Tibial nerve (tissue), 4 donors: Measurements from ENCODE around the gene CEMIP2. TPM values are rescaled to one million over a fixed set of nuclear protein-coding genes. Genes with fewer than 3 reads are reported as not detected.

Experiments
- DNase-seq, 2 donors: peaks; one replicate each; pipeline ENCODE4 v3.0.0-alpha.2; 2019; ENCODE audit warnings: low spot score in 2 of 2
- H3K27ac ChIP-seq, 4 donors: fragments of 200-600 bp; sonication (generic) in 3 of 4; one replicate each; pipeline ENCODE4 v1.5.1; 2017 to 2019; ENCODE audit warnings: mild to moderate bottlenecking in 1 of 4
- H3K27me3 ChIP-seq, 2 donors: fragments of 200-600 bp; sonication (generic) in 1 of 2; one replicate each; pipeline versions ENCODE4 v1.5.1 to v1.6.0; 2017 to 2019
- H3K36me3 ChIP-seq, 3 donors: fragments of 200-600 bp; sonication (generic); one replicate each; pipeline ENCODE4 v1.5.1; 2018 to 2019
- H3K4me1 ChIP-seq, 4 donors: fragments of 200-600 bp; sonication (generic) in 3 of 4; one replicate each; pipeline ENCODE4 v1.5.1; 2017 to 2019
- H3K4me3 ChIP-seq, 4 donors: fragments of 200-600 bp; sonication (generic) in 3 of 4; one replicate each; pipeline ENCODE4 v1.5.1; 2017 to 2019; ENCODE audit warnings: mild to moderate bottlenecking in 1 of 4, moderate library complexity in 1 of 4
- H3K9me3 ChIP-seq, 4 donors: fragments of 200-600 bp; sonication (generic) in 3 of 4; one replicate each; pipeline ENCODE4 v1.5.1; 2017 to 2019
- CTCF ChIP-seq, 5 experiments: fragments of 200-600 bp in 3 of 5; fragments of 450-650 bp in 2 of 5; sonication (generic) in 3 of 5; IDR thresholded peaks; one replicate each; pipeline ENCODE4 v1.5.1; 2016 to 2019; ENCODE audit warnings: antibody characterized with exemption in 5 of 5, mild to moderate bottlenecking in 3 of 5, moderate library complexity in 2 of 5
- EP300 ChIP-seq, 2 donors: sonication (generic); formaldehyde crosslinking; IDR thresholded peaks; one replicate each; pipeline ENCODE4 v1.6.1; 2017; ENCODE audit warnings: antibody characterized with exemption in 2 of 2, mild to moderate bottlenecking in 1 of 2
- POLR2A ChIP-seq, 2 donors: fragments of 450-650 bp; IDR thresholded peaks; one replicate each; pipeline ENCODE4 v1.6.1; 2017; ENCODE audit warnings: antibody characterized with exemption in 2 of 2, mild to moderate bottlenecking in 2 of 2, moderate library complexity in 2 of 2
- WGBS, 2 donors: methylation state at CpG; one replicate each; pipeline ENCODE4 v1.1.5; 2018; 5-methylcytosine and 5-hydroxymethylcytosine counted together
- total RNA-seq, 4 donors: library from RNA; depleted of rRNA; stranded (reverse); fragments of >200 nt; gene quantifications; one replicate each; pipeline ENCODE4 v1.1.0, GENCODE V29; 2016

The CEMIP2 gene
- total RNA-seq, 4 donors from 2014 or later, result 107 to 126 (median 118) TPM

- peaks cover 0 to 17% (median 7%) of the 10 kb centered on the region in 4 donors for H3K4me1 ChIP-seq
- no peak overlapping the region for H3K27ac ChIP-seq
- TF ChIP-seq EP300 (IDR thresholded peaks at IDR 0.05), result no peak
- no peak for TF ChIP-seq POLR2A (IDR thresholded peaks at IDR 0.05)
- TF ChIP-seq CTCF (IDR thresholded peaks at IDR 0.05), result no peak
- H3K9me3 ChIP-seq, result no peaks in the 10 kb centered on the region
- H3K36me3 ChIP-seq, result no peaks in the 10 kb centered on the region
- DNase-seq, result no peak
- H3K4me3 ChIP-seq, result no peak overlapping the region
- WGBS, 2 donors, result 76 to 77% methylated on average over 4 of the region's 4 CpGs
- H3K27me3 ChIP-seq, result no peaks in the 10 kb centered on the region
Observed at GRCh38 chr9:71758277-71758676, 10.0 kb downstream of the CEMIP2 start.

GRCh38 chr9:71756753-71757152 lies 11.6 kb downstream of the CEMIP2 start:
- no peak overlapping the region for H3K27ac ChIP-seq
- H3K9me3 ChIP-seq, result no peaks in the 10 kb centered on the region
- H3K4me1 ChIP-seq, result peaks cover 0 to 10% (median 7%) of the 10 kb centered on the region in 4 donors
- no peak overlapping the region for H3K4me3 ChIP-seq
- no peak for TF ChIP-seq POLR2A (IDR thresholded peaks at IDR 0.05)
- no peak for TF ChIP-seq EP300 (IDR thresholded peaks at IDR 0.05)
- no peak for TF ChIP-seq CTCF (IDR thresholded peaks at IDR 0.05)
- H3K36me3 ChIP-seq, result no peaks in the 10 kb centered on the region
- no peak for DNase-seq
- 83 to 90% methylated on average over 1 of the region's 1 CpG for WGBS, 2 donors
- H3K27me3 ChIP-seq, result no peaks in the 10 kb centered on the region

GRCh38 chr9:71755869-71756268 lies 12.4 kb downstream of the CEMIP2 start:
- Histone ChIP-seq H3K27ac (no peak overlapping the region), H3K4me3 (no peak overlapping the region), H3K36me3 (no peaks in the 10 kb centered on the region), H3K4me1 (peaks cover 0 to 10% (median 3%) of the 10 kb centered on the region in 4 donors), H3K9me3 (no peaks in the 10 kb centered on the region), H3K27me3 (no peaks in the 10 kb centered on the region)
- no peak for DNase-seq
- 86 to 94% methylated on average over 1 of the region's 1 CpG for WGBS, 2 donors
- TF ChIP-seq POLR2A (IDR thresholded peaks at IDR 0.05), result no peak

- WGBS, 2 donors, result 91 to 100% methylated on average over 2 of the region's 2 CpGs
- H3K36me3 ChIP-seq, result peaks cover 0 to 1% (median 0%) of the 10 kb centered on the region in 3 donors
- no peak overlapping the region for H3K27ac ChIP-seq
- H3K4me1 ChIP-seq, result peaks cover 0 to 13% (median 2%) of the 10 kb centered on the region in 4 donors
- no peak overlapping the region for H3K4me3 ChIP-seq
- no peaks in the 10 kb centered on the region for H3K27me3 ChIP-seq
- TF ChIP-seq POLR2A (IDR thresholded peaks at IDR 0.05), result no peak
- TF ChIP-seq EP300 (IDR thresholded peaks at IDR 0.05), result no peak
- no peak for TF ChIP-seq CTCF (IDR thresholded peaks at IDR 0.05)
- no peaks in the 10 kb centered on the region for H3K9me3 ChIP-seq
- DNase-seq, result no peak
Observed at GRCh38 chr9:71755230-71755629, 13.1 kb downstream of the CEMIP2 start.

- Histone ChIP-seq H3K9me3 (no peaks in the 10 kb centered on the region), H3K4me3 (no peak overlapping the region), H3K27me3 (no peaks in the 10 kb centered on the region), H3K36me3 (peaks cover 0 to 10% (median 0%) of the 10 kb centered on the region in 3 donors), H3K27ac (no peak overlapping the region), H3K4me1 (peaks cover 0 to 13% (median 2%) of the 10 kb centered on the region in 4 donors)
- WGBS, 2 donors, result 84 to 85% methylated on average over 4 of the region's 4 CpGs
- no peak for DNase-seq
- TF ChIP-seq EP300 (IDR thresholded peaks at IDR 0.05), result no peak
Observed at GRCh38 chr9:71754151-71754550, 14.2 kb downstream of the CEMIP2 start.

- TF ChIP-seq POLR2A (IDR thresholded peaks at IDR 0.05), result no peak
- TF ChIP-seq CTCF (IDR thresholded peaks at IDR 0.05), result no peak
- no peak for TF ChIP-seq EP300 (IDR thresholded peaks at IDR 0.05)
- peaks cover 0 to 24% (median 2%) of the 10 kb centered on the region in 4 donors for H3K4me1 ChIP-seq
- no peak for DNase-seq
- H3K27ac ChIP-seq, result no peak overlapping the region
- 65 to 69% methylated on average over 3 of the region's 3 CpGs for WGBS, 2 donors
- H3K4me3 ChIP-seq, result no peak overlapping the region
- no peaks in the 10 kb centered on the region for H3K9me3 ChIP-seq
- H3K36me3 ChIP-seq, result peaks cover 0 to 10% (median 0%) of the 10 kb centered on the region in 3 donors
- no peaks in the 10 kb centered on the region for H3K27me3 ChIP-seq
Observed at GRCh38 chr9:71752928-71753327, 15.4 kb downstream of the CEMIP2 start.
